Renal pelvis (tissue), 12 donors: ENCODE measurements around the gene WNK4. TPM values are rescaled to one million over a fixed set of nuclear protein-coding genes. Genes with fewer than 3 reads are reported as not detected.
A peak's percentile ranks its signal among the peaks of the same experiment; 100 is the strongest.
"Not testable (repeated sequence)": the region's sequence is repeated elsewhere in the genome, so short reads cannot be mapped to it uniquely, and the experiment has no call there.

ENCODE experiments used
- DNase-seq: peaks from one replicate; pipeline ENCODE4 v3.0.0-alpha.2; 2013
- long read RNA-seq, 16 experiments: transcript quantifications; one replicate each; lab custom pipeline, GENCODE V29; 2026
- polyA plus RNA-seq, 3 donors: library from polyadenylated mRNA; unstranded; fragments of 120-200 nt; gene quantifications; one replicate each; pipeline ENCODE4 v1.2.1, GENCODE V29; 2013; ENCODE audit not compliant: insufficient read length in 3 of 3

The WNK4 gene
- polyA plus RNA-seq = 10 to 100 TPM in 1 of 3 donors, 1 to 10 TPM in 2; 9.1 to 13.8 (median 9.3) TPM
- long read RNA-seq, donor 1 = 0 reads
- long read RNA-seq, donor 2, full-length matches to known transcripts = 1 of 1 reads
- long read RNA-seq, donor 2, partial matches to known transcripts = 0 of 1 reads
- long read RNA-seq, donor 2, other reads (novel, unspliced or antisense) = 0 of 1 reads
- long read RNA-seq, donor 3, partial matches to known transcripts = 282 of 282 reads
- long read RNA-seq, donor 3, other reads (novel, unspliced or antisense) = 0 of 282 reads
- long read RNA-seq, donor 4 = 0 reads
- long read RNA-seq, donor 5 = 0 reads
- long read RNA-seq, donor 6 = 0 reads
- long read RNA-seq, donor 7 = 0 reads
- long read RNA-seq, donor 8 = 0 reads
- long read RNA-seq, donor 9 = 0 reads
- long read RNA-seq, donor 10 = 0 reads
- long read RNA-seq, donor 11 = 0 reads
- long read RNA-seq, donor 12, partial matches to known transcripts = 0 of 409 reads
- long read RNA-seq, donor 12, other reads (novel, unspliced or antisense) = 409 of 409 reads
- long read RNA-seq, donor 13, partial matches to known transcripts = 7 of 8 reads
- long read RNA-seq, donor 13, other reads (novel, unspliced or antisense) = 0 of 8 reads
- long read RNA-seq, donor 14 = 0 reads
- long read RNA-seq, donor 15 = 0 reads
- long read RNA-seq, donor 16 = 0 reads

DNA sequence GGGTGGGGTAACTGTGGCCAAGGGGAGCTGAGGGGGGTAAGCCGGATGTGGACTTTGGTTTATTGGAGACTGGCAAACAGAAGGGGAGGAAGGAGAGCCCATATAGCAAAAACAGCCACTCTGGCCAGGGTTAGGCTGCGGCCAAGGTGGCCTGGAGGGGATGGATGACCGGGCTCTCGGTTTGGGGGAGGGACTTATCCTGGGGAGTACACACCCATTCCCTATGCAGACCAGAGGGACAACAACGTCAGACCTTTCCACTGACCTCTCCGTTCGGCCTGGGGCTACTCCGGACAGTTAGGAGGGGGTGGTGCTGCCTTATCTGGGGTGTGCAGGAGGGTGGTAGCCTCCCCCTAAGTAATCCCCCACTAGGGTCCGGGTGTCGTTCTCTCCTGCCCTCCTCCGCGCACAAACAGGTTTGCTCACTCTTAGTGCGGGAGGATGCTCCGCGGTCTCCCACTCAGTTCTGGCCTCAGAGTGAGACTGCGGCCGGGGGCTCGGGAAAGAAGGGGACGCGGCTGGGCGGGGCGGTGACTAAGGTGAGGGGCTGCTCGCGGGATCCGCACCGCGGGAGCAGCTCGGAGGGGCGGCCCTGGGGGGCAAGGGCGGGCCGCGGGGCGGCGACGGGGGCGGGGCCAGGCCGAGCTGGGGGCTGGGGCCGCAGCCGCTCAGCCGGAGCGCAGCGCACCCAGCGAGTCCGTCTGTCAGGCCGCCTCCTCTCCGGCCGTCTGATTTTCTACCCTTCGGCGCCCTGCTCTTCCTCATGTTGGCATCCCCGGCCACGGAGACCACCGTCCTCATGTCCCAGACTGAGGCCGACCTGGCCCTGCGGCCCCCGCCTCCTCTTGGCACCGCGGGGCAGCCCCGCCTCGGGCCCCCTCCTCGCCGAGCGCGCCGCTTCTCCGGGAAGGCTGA is at the start of gene WNK4:
TSS of gene WNK4 (plus strand) at position 675 of the 915 bp plus-strand sequence. CDS start at position 764, 89 bp downstream.
- DNase-seq = no peak

DNA sequence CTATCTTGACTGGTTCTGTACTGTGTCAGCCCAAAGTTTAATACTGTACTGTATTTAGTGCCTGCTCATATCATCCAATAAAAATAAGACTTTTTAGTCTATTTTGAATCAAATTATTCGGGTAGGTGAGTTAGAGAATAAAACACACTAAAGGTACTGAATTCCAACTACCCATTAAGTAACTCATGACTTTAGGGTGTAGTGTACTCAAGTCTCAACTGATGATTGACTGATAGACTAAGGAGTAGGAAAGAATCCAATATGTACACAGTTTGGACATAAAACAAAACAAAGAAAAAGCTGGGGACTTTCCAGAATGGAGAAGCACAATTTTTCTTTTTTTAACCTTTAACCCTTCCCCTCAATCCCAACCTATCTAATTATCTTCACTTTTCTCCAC is 39.7 kb upstream of the WNK4 start:
- no peak for DNase-seq

DNA sequence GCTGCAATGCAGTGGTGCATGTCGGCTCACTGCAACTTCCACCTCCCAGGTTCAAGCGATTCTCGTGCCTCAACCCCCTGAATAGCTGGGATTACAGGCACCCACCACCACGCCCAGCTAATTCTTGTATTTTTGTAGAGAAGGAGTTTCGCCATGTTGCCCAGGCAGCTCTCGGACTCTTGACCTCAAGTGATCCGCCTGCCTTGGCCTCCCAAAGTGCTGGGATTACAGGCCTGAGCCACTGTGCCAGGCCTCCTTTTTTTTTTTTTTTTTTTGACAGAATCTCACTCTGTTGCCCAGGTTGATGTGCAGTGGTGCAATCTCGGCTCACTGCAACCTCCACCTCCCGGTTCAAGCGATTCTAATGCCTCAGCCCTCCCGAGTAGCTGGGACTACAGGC is 37.5 kb upstream of the WNK4 start:
- DNase-seq = not testable (repeated sequence)

DNA sequence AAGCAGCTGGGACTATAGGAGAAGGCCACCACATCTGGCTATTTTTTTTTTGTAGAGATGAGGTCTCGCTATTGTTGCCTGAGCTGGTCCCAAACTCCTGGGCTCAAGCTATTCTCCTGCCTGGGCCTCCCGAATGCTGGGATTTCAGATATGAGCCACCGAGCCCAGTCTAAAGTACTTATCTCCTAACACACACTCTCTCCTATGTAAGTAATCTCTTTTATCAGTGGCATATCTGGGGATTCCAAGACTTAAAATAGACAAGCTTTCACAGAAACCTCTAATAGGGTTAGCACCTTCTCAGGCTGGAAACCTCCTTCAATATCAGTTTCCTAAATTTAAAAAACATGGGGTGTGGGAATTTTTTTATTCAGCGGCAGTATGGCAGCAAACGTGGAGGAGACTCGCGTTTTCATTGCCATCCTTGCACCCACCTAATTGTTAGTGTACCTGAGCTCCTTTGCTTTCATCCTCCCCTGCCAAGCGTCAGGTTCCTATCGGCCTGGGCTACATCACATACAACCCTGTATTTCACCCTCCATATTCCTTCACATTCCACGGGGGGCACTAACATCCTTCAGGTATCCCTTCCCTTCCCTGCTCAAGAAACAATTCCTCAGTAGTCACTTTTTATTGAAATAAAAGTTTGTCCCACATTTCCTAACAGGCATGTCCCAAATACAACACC is 36.7 kb upstream of the WNK4 start:
- no peak for DNase-seq

DNA sequence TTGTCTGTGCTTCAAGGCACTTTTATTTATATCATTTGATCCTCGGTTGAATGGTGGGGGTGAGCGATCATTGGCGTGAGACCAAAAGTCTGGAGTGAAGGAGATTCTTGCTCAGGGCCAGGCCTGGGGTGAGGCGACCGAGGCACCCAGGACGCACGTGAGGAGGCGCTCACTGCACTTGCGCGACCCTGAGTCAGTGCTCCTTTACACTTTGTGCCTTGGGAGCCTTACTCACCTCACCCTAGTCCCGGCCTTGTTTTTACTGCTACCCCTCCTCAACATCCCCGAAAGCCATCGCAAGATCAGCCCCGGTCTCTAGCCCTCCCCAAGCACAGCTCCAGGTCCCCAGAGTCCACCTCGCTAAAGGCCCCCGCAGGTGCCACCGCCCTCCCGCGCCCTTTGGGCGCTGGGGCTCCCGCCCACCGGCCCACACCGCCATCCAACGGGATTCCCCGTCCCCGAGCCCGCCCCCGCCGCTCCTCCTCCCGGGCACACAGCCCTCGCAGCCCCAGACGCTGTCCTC is 36.1 kb upstream of the WNK4 start:
- DNase-seq = peak; percentile 31

DNA sequence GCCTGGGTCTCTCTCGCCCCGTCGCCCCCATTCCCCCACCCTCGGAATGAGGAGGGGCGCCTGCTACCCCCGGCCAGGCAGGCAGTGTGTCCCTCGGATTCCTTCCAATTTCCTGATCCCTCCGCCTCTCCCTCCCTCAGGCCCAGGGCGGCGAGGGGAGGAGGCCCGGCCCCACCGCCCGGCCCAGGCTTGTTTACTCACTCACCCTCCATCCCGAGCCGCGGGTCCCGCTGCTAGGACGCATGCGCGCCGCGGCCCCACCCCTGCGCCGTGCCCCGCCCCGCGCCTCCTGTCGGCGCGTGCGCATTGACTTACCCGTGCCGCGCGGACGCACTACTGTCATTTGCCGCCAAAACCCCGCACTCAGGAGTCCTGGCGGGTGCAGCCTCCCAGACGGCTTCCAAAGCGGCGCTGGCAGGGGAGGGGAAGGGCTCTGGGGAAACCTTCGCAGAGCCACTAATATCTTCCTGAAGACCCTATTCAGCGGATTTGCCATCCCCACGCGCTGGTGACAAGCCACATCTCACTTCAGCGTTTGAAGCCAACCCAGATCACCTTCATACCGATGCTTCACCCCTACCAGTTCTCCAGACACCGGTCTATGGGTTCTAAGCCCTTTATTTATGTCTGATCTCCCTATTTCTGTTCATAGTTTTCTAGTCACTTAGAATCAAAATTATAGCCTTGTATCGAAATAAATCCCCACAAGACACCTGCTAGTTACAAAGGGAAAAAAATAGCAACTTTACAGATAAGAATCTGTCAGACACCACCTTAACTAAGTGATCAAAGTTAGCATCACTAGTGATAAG is 35.4 kb upstream of the WNK4 start, which contains the start of gene EZH1:
TSS of gene EZH1 (minus strand) at position 235 of the 812 bp plus-strand sequence. CDS start 16,099 bp downstream, outside the sequence.
- DNase-seq = peak; percentile 92

DNA sequence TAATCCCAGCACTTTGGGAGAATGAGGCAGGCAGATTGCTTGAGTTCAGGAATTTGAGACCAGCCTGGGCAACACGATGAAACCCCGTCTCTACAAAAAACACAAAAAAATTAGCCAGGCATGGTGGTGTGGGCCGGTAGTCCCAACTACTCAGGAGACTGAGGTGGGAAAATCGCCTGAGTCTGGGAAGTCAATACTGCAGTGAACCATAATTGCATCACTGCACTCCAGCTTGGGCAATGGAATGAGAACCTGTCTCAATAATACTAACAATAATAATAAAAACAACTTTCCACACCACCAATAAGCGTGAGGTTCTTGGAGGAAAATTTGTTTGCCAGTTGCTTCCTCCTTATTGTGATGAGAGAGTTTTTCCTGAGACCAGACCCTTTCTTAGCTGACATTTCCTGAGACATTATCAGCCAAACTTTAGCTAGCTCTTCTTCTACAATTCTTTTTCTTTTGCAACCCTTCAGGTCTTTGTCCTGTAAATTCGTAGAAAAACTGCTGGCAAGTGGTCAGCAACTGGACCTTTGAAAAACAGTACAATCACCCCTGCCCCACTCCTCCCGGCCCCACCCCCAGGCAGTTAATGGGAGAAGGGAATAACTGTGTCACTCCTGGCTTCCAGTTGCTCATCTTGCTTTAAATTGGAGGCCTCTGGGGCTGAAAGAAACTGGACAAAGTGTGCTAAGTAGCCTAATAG is 32.1 kb upstream of the WNK4 start:
- DNase-seq = no peak

DNA sequence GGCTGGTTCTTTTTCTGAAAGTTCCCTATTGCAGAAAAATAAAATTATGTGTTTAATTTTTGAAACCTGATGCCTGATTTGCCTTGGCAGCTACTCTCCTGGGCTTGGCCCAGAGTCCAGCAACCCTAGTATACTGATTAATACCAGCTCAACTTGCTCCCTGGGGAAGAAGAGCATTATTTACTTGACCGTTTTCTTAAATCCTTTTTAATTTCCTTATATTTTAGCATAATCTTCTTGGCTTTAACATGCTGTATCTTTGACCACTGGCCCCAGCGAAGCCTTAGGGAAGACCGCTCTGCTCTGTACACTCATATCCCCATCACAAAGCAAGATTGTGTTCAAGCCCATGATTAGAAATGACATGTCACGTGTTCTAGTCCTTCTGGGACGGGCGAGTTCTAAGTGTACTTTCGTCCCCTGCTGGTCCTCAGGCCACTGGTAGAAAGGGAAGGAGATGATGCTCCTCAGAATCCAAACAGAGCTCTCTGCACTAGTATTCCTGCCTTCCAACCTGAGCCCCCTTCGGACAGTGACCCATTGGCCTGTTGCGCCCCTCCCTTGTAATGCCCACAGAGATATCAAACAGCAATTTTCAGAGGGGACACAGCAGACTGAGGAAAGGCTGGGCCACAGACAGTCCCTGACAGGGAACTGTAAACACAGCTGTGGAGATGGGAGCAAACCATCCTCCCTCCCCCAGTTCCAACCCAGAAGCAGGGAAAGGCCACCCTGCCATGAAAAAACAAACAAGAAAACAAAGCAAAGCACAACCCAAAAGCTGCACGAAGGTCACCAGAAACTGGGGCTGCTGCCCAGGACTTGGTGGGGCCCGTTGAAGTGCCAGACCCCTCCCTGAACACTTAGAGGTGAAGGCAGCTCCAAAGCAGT is 31.3 kb upstream of the WNK4 start:
- no peak for DNase-seq

DNA sequence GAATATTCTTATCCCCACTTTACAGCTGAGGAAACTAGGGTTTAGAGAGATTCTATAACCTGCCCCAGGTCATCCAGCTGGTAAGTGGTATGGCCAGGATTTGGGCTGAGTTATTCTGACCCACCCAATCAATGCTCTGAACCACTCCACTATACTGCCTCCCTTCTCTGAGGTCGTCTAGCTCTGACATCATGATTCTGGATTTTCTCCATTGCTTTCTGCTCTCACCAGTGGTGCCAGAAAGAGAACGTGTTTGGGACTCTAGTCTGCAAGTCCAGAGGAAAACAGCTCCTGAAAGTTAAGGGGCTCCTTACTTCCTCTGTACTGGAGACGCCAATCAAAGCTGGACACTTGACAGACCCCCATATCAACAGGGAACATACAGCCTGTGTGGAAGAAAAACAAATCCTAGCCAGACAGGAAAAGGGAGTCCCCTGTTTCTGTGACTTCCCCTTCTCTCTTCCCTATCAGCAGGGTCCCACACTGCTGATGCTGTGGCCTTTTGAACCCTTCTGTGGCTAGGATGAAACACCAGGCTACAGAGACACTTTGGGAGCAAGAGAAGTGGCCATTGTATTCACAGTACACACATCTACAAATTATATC is 29.6 kb upstream of the WNK4 start:
- DNase-seq = no peak

DNA sequence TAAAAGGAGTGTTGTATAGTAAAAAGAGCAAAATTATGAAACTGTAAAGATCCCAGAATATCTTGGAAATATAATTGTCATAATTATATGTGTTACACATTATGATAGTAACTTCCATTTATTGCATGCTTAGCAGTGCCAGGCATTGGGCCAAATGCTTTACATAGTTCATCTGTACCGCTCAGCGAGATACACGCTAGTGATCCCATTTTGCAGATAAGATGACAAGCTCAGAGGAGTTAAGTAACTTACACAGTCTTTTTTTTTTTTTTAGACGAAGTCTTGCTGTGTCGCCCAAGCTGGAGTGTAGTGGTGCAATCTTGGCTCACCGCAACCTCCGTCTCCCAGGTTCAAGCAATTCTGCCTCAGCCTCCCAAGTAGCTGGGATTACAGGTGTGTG is 28.8 kb upstream of the WNK4 start:
- DNase-seq = no peak

DNA sequence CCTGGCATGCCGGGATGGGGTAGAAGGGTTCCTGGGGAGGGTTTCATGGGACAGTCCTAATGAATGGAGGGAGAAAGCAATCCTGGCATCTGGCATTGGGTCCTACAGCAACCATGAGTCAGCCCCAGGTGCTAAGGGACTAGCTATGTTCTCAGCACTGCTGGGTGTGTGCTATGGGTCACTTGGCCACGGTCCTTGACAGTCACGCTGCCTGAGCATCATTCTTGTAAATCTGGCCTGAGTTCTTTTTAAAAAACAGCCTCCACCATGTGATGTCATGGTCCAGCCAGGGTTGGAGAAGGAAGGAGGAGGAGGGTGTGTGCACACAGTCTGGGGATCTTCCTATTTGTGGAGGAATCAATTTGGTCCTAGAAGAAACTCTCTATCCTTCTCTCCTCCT is 25.6 kb upstream of the WNK4 start:
- DNase-seq = no peak

DNA sequence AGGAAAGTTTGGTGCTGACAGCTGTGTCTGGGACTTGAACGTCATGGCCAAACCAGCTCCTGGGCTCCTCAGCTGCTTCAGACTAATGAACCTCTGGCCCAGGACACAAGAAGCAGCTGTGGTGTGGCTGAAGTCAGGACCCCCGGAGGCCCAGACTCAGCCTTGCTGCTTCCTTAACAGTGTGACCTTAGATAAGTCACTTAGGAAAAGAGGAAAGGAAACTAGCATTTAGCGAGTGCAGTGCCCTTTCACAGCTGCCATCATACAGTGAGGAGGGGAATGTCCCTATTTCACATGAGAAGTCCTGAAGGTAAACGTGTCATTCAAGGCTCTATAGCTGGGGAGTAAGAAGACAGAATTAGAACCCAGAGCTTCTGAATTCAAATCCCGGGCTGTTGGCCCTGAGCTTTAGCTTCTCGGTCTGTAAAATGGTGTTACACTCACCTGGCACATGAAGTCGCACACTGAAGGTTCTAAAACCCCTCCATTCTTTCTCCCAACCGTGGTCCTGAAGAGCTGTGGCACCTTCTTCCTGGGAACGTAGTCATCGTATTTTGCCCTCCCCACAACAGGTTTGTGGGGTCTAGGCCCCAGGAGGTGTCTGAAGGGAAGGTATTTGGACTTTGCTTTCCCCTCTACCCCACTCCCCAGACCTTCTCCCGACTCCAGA is 20.3 kb upstream of the WNK4 start:
- no peak for DNase-seq

DNA sequence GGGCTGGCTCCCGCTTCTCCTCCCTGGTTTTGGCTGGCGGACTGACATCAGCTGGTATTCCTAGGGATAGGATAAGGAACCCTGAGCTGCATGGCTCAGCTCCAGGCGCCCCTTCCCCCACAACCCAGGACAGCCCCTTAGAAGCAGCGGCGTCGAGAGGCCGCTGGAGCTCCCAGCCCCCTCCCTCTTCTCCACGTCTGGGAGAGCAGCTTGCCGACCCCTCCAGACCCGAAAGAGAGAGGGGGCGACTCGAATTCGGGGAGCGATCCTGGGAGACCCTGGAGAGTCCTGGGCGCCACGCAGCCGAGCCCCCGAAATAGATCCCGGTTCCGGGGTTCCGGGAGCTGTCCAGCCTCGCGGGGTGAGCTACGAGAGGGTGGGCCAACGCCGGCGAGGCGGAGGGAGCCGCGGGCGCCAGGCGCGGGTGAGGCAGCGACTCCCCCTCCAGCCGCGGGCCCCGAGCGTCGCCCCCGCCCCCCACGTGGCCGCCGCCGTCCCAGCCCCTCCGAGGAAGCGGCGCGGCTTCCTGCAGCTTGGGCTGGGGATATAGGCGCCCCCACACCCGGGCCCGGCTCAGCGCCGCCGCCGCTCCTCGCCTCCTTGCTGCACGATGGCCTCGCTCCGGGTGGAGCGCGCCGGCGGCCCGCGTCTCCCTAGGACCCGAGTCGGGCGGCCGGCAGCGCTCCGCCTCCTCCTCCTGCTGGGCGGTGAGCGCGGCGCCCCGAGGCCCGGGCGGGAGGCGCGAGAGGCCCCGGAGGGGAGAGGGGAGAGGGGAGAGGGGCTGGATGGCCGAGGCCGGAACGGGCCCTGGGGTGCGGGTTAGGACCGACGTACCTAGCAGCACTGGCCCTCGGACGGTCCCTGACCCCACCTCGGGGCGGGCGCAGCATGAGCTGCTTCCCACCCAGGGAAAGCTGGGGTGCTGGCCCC is 19.5 kb upstream of the WNK4 start, which contains the start of gene RAMP2:
TSS of gene RAMP2 (plus strand) at position 576 of the 930 bp plus-strand sequence. CDS start at position 611, 35 bp downstream.
- no peak for DNase-seq

DNA sequence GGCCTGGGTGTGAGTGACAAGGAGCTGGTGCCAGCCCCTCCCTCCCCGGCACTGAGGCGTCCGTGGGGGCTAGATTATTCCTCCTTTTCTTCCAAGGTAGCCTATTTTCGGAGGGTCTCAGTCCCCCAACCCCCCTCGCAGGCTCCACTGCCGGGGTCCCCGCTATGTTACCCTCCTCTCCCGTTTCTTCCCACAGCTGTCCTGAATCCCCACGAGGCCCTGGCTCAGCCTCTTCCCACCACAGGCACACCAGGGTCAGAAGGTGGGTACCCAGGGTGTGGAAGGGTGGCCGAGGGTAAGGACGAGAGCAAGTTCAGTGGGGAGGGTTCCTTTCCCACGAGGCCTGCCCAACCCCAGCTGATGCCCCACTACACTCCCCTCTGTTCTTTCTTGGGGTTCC is 18.8 kb upstream of the WNK4 start:
- no peak for DNase-seq

DNA sequence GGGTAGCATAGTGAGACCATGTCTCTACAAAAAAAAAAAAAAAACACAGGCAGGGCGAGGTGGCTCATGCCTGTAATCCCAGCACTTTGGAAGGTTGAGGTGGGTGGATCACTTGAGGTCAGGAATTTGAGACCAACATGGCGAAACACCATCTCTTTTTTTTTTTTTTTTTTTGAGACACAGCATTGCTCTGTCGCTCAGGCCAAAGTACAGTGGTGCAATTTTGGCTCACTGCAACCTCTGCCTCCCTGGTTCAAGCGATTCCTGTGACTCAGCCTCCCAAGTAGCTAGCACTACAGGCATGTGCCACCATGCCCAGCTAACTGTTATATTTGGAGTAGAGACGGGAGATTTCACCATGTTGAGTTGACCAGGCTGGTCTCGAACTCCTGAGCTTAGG is 14.3 kb upstream of the WNK4 start:
- no peak for DNase-seq

DNA sequence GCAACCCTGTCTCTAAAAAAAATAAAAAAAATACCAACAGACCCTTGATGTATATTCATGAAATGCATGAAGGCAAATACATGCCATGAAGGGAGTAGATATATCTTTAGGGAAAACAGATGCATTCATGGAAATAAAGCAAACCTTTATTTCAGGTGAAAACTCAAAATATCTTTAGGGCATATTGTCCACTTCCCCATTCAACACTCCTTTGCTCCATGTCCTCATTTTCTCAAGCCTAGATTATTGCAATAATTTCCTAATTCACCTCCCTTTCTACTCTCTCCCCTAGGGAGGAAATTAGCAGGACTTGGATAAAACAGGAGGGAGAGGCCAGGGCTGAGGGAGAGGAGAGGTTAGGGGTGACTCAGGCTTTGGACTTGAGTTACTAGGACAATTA is 12.9 kb upstream of the WNK4 start:
- no peak for DNase-seq
